Activated T-cell treated with anti-CD3 and anti-CD28 coated beads, Interleukin-2, amount 50 U/mL, for 4 hours (primary cell): Measurements from ENCODE around the gene TARS3. TPM values are rescaled to one million over a fixed set of nuclear protein-coding genes. Genes with fewer than 3 reads are reported as not detected.

ENCODE experiments used
- ATAC-seq, 2 donors: fragments of 200-7000 bp; cut with Tn5 transposase; one replicate each; pipeline ENCODE4 v1.10.0; 2021
- DNase-seq: peaks from one replicate; pipeline ENCODE4 v3.0.0-alpha.2; 2020
- H3K27me3 Mint-ChIP-seq: one replicate; pipeline ENCODE4 v1.8.0; 2021; ENCODE audit warnings: low read depth, mixed read lengths
- H3K36me3 Mint-ChIP-seq: one replicate; pipeline ENCODE4 v1.8.0; 2022; ENCODE audit warnings: mixed read lengths; ENCODE audit not compliant: insufficient read depth
- H3K4me1 Mint-ChIP-seq: one replicate; pipeline ENCODE4 v1.8.0; 2021; ENCODE audit warnings: low read depth, mixed read lengths
- H3K4me3 Mint-ChIP-seq: one replicate; pipeline ENCODE4 v1.8.0; 2021; ENCODE audit warnings: mild to moderate bottlenecking, moderate library complexity, mixed read lengths
- H3K9me3 Mint-ChIP-seq: one replicate; pipeline ENCODE4 v1.8.0; 2021; ENCODE audit warnings: mixed read lengths
- total RNA-seq, 3 donors: library from RNA; stranded (reverse); gene quantifications; one replicate each; pipeline ENCODE4 v1.2.1, GENCODE V29; 2021

The TARS3 gene
- total RNA-seq, 3 donors from 2014 or later: 6.1 to 6.7 (median 6.1) TPM

- DNase-seq: no peak
- Mint-ChIP-seq H3K36me3 (peaks cover 19% of the 10 kb centered on the region), H3K4me1 (peaks cover 2% of the 10 kb centered on the region), H3K4me3 (no peak overlapping the region), H3K9me3 (no peaks in the 10 kb centered on the region), H3K27me3 (no peaks in the 10 kb centered on the region)
- ATAC-seq: no peak
Measured at GRCh38 chr15:101615986-101616848, 108.1 kb downstream of the TARS3 start.

GRCh38 chr15:101615414-101615985 lies 108.8 kb downstream of the TARS3 start:
- Mint-ChIP-seq H3K4me1 (no peaks in the 10 kb centered on the region), H3K36me3 (peaks cover 12% of the 10 kb centered on the region), H3K9me3 (no peaks in the 10 kb centered on the region), H3K4me3 (no peak overlapping the region), H3K27me3 (no peaks in the 10 kb centered on the region)
- DNase-seq (no peak), ATAC-seq (no peak)

GRCh38 chr15:101614761-101615160 lies 109.5 kb downstream of the TARS3 start:
- Mint-ChIP-seq H3K27me3 (no peaks in the 10 kb centered on the region), H3K36me3 (peaks cover 8% of the 10 kb centered on the region), H3K9me3 (no peaks in the 10 kb centered on the region), H3K4me3 (no peak overlapping the region), H3K4me1 (no peaks in the 10 kb centered on the region)
- ATAC-seq: no peak
- DNase-seq: no peak

GRCh38 chr15:101614001-101614585 lies 110.2 kb downstream of the TARS3 start:
- H3K9me3 Mint-ChIP-seq: no peaks in the 10 kb centered on the region
- ATAC-seq: no peak

GRCh38 chr15:101613130-101614000 lies 110.9 kb downstream of the TARS3 start:
- peaks cover 6% of the 10 kb centered on the region for H3K36me3 Mint-ChIP-seq
- no peak overlapping the region for H3K4me3 Mint-ChIP-seq
- H3K9me3 Mint-ChIP-seq: no peaks in the 10 kb centered on the region
- H3K4me1 Mint-ChIP-seq: no peaks in the 10 kb centered on the region
- no peak for DNase-seq
- H3K27me3 Mint-ChIP-seq: no peaks in the 10 kb centered on the region
- ATAC-seq: no peak

More at GRCh38 chr15:101614001-101614585, 110.2 kb downstream of the TARS3 start:
- Mint-ChIP-seq H3K4me3 (no peak overlapping the region), H3K27me3 (no peaks in the 10 kb centered on the region), H3K4me1 (no peaks in the 10 kb centered on the region), H3K36me3 (peaks cover 8% of the 10 kb centered on the region)
- no peak for DNase-seq

GRCh38 chr15:101612676-101613075 lies 111.6 kb downstream of the TARS3 start:
- H3K4me1 Mint-ChIP-seq: no peaks in the 10 kb centered on the region
- DNase-seq (no peak), ATAC-seq (no peak)
- H3K4me3 Mint-ChIP-seq: no peak overlapping the region
- no peaks in the 10 kb centered on the region for H3K27me3 Mint-ChIP-seq
- H3K36me3 Mint-ChIP-seq: peaks cover 6% of the 10 kb centered on the region
- H3K9me3 Mint-ChIP-seq: no peaks in the 10 kb centered on the region

GRCh38 chr15:101611580-101612299 lies 112.5 kb downstream of the TARS3 start:
- DNase-seq (no peak), ATAC-seq (no peak)
- H3K4me1 Mint-ChIP-seq: no peaks in the 10 kb centered on the region
- H3K36me3 Mint-ChIP-seq: peaks cover under 1% of the 10 kb centered on the region
- H3K27me3 Mint-ChIP-seq: no peaks in the 10 kb centered on the region
- no peaks in the 10 kb centered on the region for H3K9me3 Mint-ChIP-seq
- H3K4me3 Mint-ChIP-seq: no peak overlapping the region

GRCh38 chr15:101611007-101611406 lies 113.3 kb downstream of the TARS3 start:
- no peak for ATAC-seq
- H3K4me1 Mint-ChIP-seq: no peaks in the 10 kb centered on the region
- DNase-seq: no peak
- H3K9me3 Mint-ChIP-seq: no peaks in the 10 kb centered on the region
- H3K27me3 Mint-ChIP-seq: no peaks in the 10 kb centered on the region
- no peaks in the 10 kb centered on the region for H3K36me3 Mint-ChIP-seq
- H3K4me3 Mint-ChIP-seq: no peak overlapping the region

GRCh38 chr15:101610611-101611000 lies 113.7 kb downstream of the TARS3 start:
- H3K9me3 Mint-ChIP-seq: no peaks in the 10 kb centered on the region
- ATAC-seq (no peak), DNase-seq (no peak)
- no peaks in the 10 kb centered on the region for H3K36me3 Mint-ChIP-seq
- no peaks in the 10 kb centered on the region for H3K4me1 Mint-ChIP-seq
- no peaks in the 10 kb centered on the region for H3K27me3 Mint-ChIP-seq
- H3K4me3 Mint-ChIP-seq: no peak overlapping the region

- DNase-seq (no peak), ATAC-seq (no peak)
- Mint-ChIP-seq H3K27me3 (no peaks in the 10 kb centered on the region), H3K4me1 (no peaks in the 10 kb centered on the region), H3K9me3 (no peaks in the 10 kb centered on the region), H3K36me3 (no peaks in the 10 kb centered on the region), H3K4me3 (no peak overlapping the region)
Measured at GRCh38 chr15:101609742-101610610, 114.3 kb downstream of the TARS3 start.

- no peaks in the 10 kb centered on the region for H3K4me1 Mint-ChIP-seq
- no peaks in the 10 kb centered on the region for H3K36me3 Mint-ChIP-seq
- peaks cover 6% of the 10 kb centered on the region for H3K27me3 Mint-ChIP-seq
- no peak for ATAC-seq
- no peak overlapping the region for H3K4me3 Mint-ChIP-seq
- H3K9me3 Mint-ChIP-seq: no peaks in the 10 kb centered on the region
- no peak for DNase-seq
Measured at GRCh38 chr15:101608201-101608600, 116.1 kb downstream of the TARS3 start.

- Mint-ChIP-seq H3K4me1 (no peaks in the 10 kb centered on the region), H3K27me3 (peaks cover 12% of the 10 kb centered on the region), H3K4me3 (no peak overlapping the region), H3K36me3 (no peaks in the 10 kb centered on the region), H3K9me3 (no peaks in the 10 kb centered on the region)
- DNase-seq (no peak), ATAC-seq (no peak)
Measured at GRCh38 chr15:101607108-101607507, 117.2 kb downstream of the TARS3 start.
